ENCODE data around the gene ARRDC3.

ARRDC3 gene

GRCh38 chr5:91418158-91418557 lies 35.0 kb upstream of the ARRDC3 start:
- TF ChIP-seq CTCF (IDR thresholded peaks at IDR 0.05; ENCODE audit: low read depth, low read length) (no peak), EZH2phosphoT487 (IDR thresholded peaks at IDR 0.05; ENCODE audit: low read depth) (no peak)
- no peaks in the 10 kb centered on the region for H3K36me3 ChIP-seq (replicated peaks; ENCODE audit: low read depth, low read length)
- H3K4me3 ChIP-seq (ENCODE audit: low read length), result no peak overlapping the region
- no peak overlapping the region for H3K27ac ChIP-seq (ENCODE audit: low read length)
- H3K9me3 ChIP-seq (ENCODE audit: insufficient read depth, low read length), result no peaks in the 10 kb centered on the region
- no peaks in the 10 kb centered on the region for H3K79me2 ChIP-seq (ENCODE audit: low read length)
- no peaks in the 10 kb centered on the region for H3K4me1 ChIP-seq (ENCODE audit: low read length)
- H4K20me1 ChIP-seq (ENCODE audit: insufficient read depth, low read length), result no peaks in the 10 kb centered on the region
- no peaks in the 10 kb centered on the region for H3K27me3 ChIP-seq (ENCODE audit: low read depth, low read length)
- H3K4me2 ChIP-seq (ENCODE audit: low read length), result no peak overlapping the region
- no peak overlapping the region for H2AFZ ChIP-seq (ENCODE audit: low read depth, low read length)
- H3K9ac ChIP-seq (ENCODE audit: low read length), result no peak overlapping the region

GRCh38 chr5:91417219-91417618 lies 34.1 kb upstream of the ARRDC3 start:
- H3K4me1 ChIP-seq (ENCODE audit: low read length), result no peaks in the 10 kb centered on the region
- no peak overlapping the region for H3K4me3 ChIP-seq (ENCODE audit: low read length)
- no peaks in the 10 kb centered on the region for H3K79me2 ChIP-seq (ENCODE audit: low read length)
- TF ChIP-seq CTCF (IDR thresholded peaks at IDR 0.05; ENCODE audit: low read depth, low read length) (no peak), EZH2phosphoT487 (IDR thresholded peaks at IDR 0.05; ENCODE audit: low read depth) (no peak)
- no peaks in the 10 kb centered on the region for H4K20me1 ChIP-seq (ENCODE audit: insufficient read depth, low read length)
- H3K9me3 ChIP-seq (ENCODE audit: insufficient read depth, low read length), result no peaks in the 10 kb centered on the region
- no peaks in the 10 kb centered on the region for H3K36me3 ChIP-seq (replicated peaks; ENCODE audit: low read depth, low read length)
- H3K27ac ChIP-seq (ENCODE audit: low read length), result no peak overlapping the region
- no peak overlapping the region for H2AFZ ChIP-seq (ENCODE audit: low read depth, low read length)
- H3K27me3 ChIP-seq (ENCODE audit: low read depth, low read length), result no peaks in the 10 kb centered on the region
- H3K9ac ChIP-seq (ENCODE audit: low read length), result no peak overlapping the region
- no peak overlapping the region for H3K4me2 ChIP-seq (ENCODE audit: low read length)

GRCh38 chr5:91416491-91416890 lies 33.4 kb upstream of the ARRDC3 start:
- H3K27me3 ChIP-seq (ENCODE audit: low read depth, low read length), result no peaks in the 10 kb centered on the region
- no peaks in the 10 kb centered on the region for H3K36me3 ChIP-seq (replicated peaks; ENCODE audit: low read depth, low read length)
- no peaks in the 10 kb centered on the region for H4K20me1 ChIP-seq (ENCODE audit: insufficient read depth, low read length)
- no peak overlapping the region for H3K4me3 ChIP-seq (ENCODE audit: low read length)
- no peak overlapping the region for H3K9ac ChIP-seq (ENCODE audit: low read length)
- H3K9me3 ChIP-seq (ENCODE audit: insufficient read depth, low read length), result no peaks in the 10 kb centered on the region
- no peaks in the 10 kb centered on the region for H3K4me1 ChIP-seq (ENCODE audit: low read length)
- no peaks in the 10 kb centered on the region for H3K79me2 ChIP-seq (ENCODE audit: low read length)
- TF ChIP-seq CTCF (IDR thresholded peaks at IDR 0.05; ENCODE audit: low read depth, low read length) (no peak), EZH2phosphoT487 (IDR thresholded peaks at IDR 0.05; ENCODE audit: low read depth) (no peak)
- H2AFZ ChIP-seq (ENCODE audit: low read depth, low read length), result no peak overlapping the region
- H3K4me2 ChIP-seq (ENCODE audit: low read length), result no peak overlapping the region
- no peak overlapping the region for H3K27ac ChIP-seq (ENCODE audit: low read length)

GRCh38 chr5:91409304-91409703 lies 26.2 kb upstream of the ARRDC3 start:
- no peak overlapping the region for H3K9ac ChIP-seq (ENCODE audit: low read length)
- no peaks in the 10 kb centered on the region for H3K27me3 ChIP-seq (ENCODE audit: low read depth, low read length)
- no peak overlapping the region for H3K4me2 ChIP-seq (ENCODE audit: low read length)
- no peak overlapping the region for H2AFZ ChIP-seq (ENCODE audit: low read depth, low read length)
- TF ChIP-seq EZH2phosphoT487 (IDR thresholded peaks at IDR 0.05; ENCODE audit: low read depth) (no peak), CTCF (IDR thresholded peaks at IDR 0.05; ENCODE audit: low read depth, low read length) (no peak)
- no peaks in the 10 kb centered on the region for H3K36me3 ChIP-seq (replicated peaks; ENCODE audit: low read depth, low read length)
- H3K27ac ChIP-seq (ENCODE audit: low read length), result no peak overlapping the region
- H3K4me1 ChIP-seq (ENCODE audit: low read length), result no peaks in the 10 kb centered on the region
- H3K79me2 ChIP-seq (ENCODE audit: low read length), result no peaks in the 10 kb centered on the region
- H3K9me3 ChIP-seq (ENCODE audit: insufficient read depth, low read length), result no peaks in the 10 kb centered on the region
- H4K20me1 ChIP-seq (ENCODE audit: insufficient read depth, low read length), result no peaks in the 10 kb centered on the region
- H3K4me3 ChIP-seq (ENCODE audit: low read length), result no peak overlapping the region

All from OCI-LY3 (cell line).